Activated CD4-positive, alpha-beta T cell treated with anti-CD3 and anti-CD28 coated beads, Interleukin-2, amount 10 ng/mL, durations not matched to agents 24 days and 14 days (primary cell): ENCODE results near the gene CCDC107. TPM values are rescaled to one million over a fixed set of nuclear protein-coding genes. Genes with fewer than 3 reads are reported as not detected.

Experiments used
- DNase-seq: peaks from one replicate; pipeline ENCODE4 v3.0.0; 2022
- H3K27ac Mint-ChIP-seq: one replicate; pipeline ENCODE4 v1.8.0; 2022; ENCODE audit warnings: mild to moderate bottlenecking, mixed read lengths
- H3K27me3 Mint-ChIP-seq: one replicate; pipeline ENCODE4 v1.8.0; 2022; ENCODE audit warnings: mixed read lengths
- H3K36me3 Mint-ChIP-seq: one replicate; pipeline ENCODE4 v1.8.0; 2022; ENCODE audit warnings: low read depth, mild to moderate bottlenecking, mixed read lengths
- H3K4me1 Mint-ChIP-seq: one replicate; pipeline ENCODE4 v1.8.0; 2021; ENCODE audit warnings: mixed read lengths
- H3K4me3 Mint-ChIP-seq: one replicate; pipeline ENCODE4 v1.8.0; 2022; ENCODE audit warnings: mild to moderate bottlenecking, moderate library complexity, mixed read lengths
- H3K9me3 Mint-ChIP-seq: one replicate; pipeline ENCODE4 v1.8.0; 2021; ENCODE audit warnings: mixed read lengths
- intact Hi-C: fragments of 100-400 bp; cut with micrococcal nuclease; formaldehyde crosslinking; loops from one replicate; pipeline ENCODE4 v1.15.1; 2023
- total RNA-seq: library from RNA; stranded (reverse); gene quantifications from 2 replicates; pipeline ENCODE4 v1.2.3, GENCODE V29; 2022

The CCDC107 gene
- total RNA-seq, 1 donor from 2014 or later, result 21.8 TPM

DNA sequence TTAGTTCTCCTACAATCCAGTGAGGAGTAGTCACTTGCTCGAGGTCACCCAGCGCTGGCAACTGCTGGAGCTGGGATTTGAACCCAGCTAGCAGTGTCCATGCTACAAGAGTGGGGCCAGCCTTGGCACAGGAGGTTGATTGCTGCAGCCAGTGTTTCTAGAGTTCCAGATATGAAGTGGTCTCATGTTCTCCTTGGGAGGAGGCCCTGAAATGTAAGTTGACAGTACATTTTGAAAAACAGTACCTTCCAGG is 802 bp downstream of the CCDC107 start:
- Mint-ChIP-seq H3K9me3 (peaks cover 4% of the 10 kb centered on the region), H3K27me3 (peaks cover 7% of the 10 kb centered on the region), H3K36me3 (peaks cover 35% of the 10 kb centered on the region), H3K4me1 (peaks cover 68% of the 10 kb centered on the region), H3K27ac (peak overlapping the region; percentile 99), H3K4me3 (peak overlapping the region; percentile 92)
- no peak for DNase-seq
- intact Hi-C loops, result loop anchor here (1.0 to 5.0 kb wide), 3 partner anchors 32 to 153 kb away; partner anchors contain the start of genes CREB3, SPAG8 and TLN1

DNA sequence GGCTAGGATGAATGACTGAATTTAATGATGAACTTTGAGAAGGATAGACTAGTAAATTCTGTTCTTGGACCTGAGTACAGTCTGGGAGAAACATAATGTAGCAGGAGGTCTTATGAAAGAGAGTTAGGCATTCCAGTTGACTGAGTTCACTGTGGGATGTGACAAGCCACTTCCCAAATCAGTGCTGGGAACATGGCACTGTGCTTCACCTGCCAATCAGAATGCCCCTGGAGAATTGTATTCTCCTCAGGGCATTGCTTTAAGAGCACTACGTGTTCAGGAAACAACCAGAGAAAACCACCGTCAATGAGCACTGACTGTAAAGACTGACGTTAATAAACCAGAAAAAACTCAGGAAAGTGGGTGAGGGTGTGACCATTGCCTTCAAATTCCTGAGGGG is 1.2 kb downstream of the CCDC107 start:
- peaks cover 35% of the 10 kb centered on the region for H3K36me3 Mint-ChIP-seq
- peaks cover 72% of the 10 kb centered on the region for H3K4me1 Mint-ChIP-seq
- peak overlapping the region; percentile 99 for H3K27ac Mint-ChIP-seq
- H3K4me3 Mint-ChIP-seq, result peak overlapping the region; percentile 92
- no peak for DNase-seq
- H3K27me3 Mint-ChIP-seq, result peaks cover 7% of the 10 kb centered on the region
- intact Hi-C loops, result loop anchor here (2.0 to 5.0 kb wide), 2 partner anchors 31 to 153 kb away; partner anchors contain the start of gene SPAG8
- H3K9me3 Mint-ChIP-seq, result peaks cover 4% of the 10 kb centered on the region

DNA sequence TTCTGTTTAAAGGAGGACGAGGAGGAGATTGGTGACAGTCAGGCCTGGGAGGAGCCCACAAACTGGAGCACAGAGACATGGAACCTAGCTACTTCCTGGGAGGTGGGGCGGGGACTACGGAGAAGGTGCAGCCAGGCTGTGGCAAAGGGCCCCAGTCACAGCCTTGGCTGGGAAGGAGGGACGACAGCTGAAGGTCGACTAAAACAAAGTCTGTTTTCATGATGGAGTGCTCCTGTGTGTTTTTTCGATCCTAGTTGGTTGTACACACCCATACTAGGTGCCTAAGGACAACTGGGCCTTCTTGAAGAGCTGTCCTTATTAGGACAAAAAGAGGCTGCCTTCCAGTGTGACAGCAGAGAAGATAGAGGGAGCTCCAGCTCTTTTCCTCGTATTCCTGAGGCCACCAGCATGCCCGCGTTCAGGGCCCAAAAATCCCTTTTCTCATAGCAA is 2.9 kb downstream of the CCDC107 start:
- peaks cover 77% of the 10 kb centered on the region for H3K4me1 Mint-ChIP-seq
- no peak for DNase-seq
- H3K36me3 Mint-ChIP-seq, result peaks cover 35% of the 10 kb centered on the region
- peaks cover 4% of the 10 kb centered on the region for H3K9me3 Mint-ChIP-seq
- no peak overlapping the region for H3K27ac Mint-ChIP-seq
- peak overlapping the region; percentile 28 for H3K4me3 Mint-ChIP-seq
- H3K27me3 Mint-ChIP-seq, result peaks cover 7% of the 10 kb centered on the region
- intact Hi-C loops, result no loop called here

DNA sequence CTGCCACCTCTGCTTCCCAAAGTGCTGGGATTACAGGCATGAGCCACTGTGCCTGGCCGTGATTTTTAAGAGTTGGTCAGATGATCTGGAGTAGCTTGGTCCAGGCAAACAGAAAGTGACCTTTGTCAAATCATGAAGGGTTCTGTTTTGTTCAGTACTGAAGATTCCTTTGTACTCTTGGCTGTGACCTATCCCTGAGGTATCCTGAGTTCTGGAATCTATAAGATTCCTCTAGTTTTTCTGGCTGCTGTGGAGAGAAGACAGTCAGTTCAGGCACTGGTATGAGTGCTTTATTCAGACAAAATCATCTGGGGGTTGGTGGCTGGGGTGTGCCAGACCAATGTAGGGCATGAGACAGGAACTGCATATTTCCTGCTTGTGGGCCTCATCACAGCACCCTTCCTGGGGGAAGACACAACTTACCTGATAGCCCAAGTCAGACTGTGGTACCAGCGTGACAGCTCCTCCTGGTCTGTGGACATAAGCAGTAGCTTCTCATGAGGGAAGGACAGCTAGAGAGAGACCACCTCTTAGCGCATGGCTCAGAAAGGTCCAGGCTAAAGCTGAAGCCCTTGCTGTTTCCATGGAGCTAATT is 3.8 kb downstream of the CCDC107 start:
- peaks cover 76% of the 10 kb centered on the region for H3K4me1 Mint-ChIP-seq
- H3K36me3 Mint-ChIP-seq, result peaks cover 35% of the 10 kb centered on the region
- H3K27ac Mint-ChIP-seq, result peak overlapping the region; percentile 68
- peaks cover 7% of the 10 kb centered on the region for H3K27me3 Mint-ChIP-seq
- DNase-seq, result peak; percentile 72
- intact Hi-C loops, result no loop called here
- peaks cover 4% of the 10 kb centered on the region for H3K9me3 Mint-ChIP-seq
- H3K4me3 Mint-ChIP-seq, result peak overlapping the region; percentile 52

DNA sequence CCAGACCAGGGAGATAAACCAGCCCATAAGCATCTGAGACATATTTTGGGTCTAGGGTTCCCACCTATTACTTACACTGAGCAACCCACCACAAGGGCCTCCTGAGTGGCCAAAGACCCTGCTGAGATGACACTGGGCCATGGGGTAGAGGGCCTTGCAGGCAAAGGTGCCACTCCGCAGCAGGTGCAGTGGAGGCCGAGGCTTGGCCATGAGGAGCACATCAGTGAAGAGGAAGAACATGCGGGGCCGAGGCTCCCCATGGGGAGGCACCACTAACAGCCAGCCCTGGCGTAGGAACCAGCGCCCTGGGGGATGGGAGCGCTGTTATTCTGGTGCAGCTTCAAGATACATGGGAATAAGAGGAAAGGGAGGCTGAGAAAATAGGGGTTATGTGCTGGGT is 4.3 kb downstream of the CCDC107 start:
- H3K36me3 Mint-ChIP-seq, result peaks cover 35% of the 10 kb centered on the region
- peaks cover 70% of the 10 kb centered on the region for H3K4me1 Mint-ChIP-seq
- peaks cover 5% of the 10 kb centered on the region for H3K9me3 Mint-ChIP-seq
- peaks cover 4% of the 10 kb centered on the region for H3K27me3 Mint-ChIP-seq
- no peak for DNase-seq
- H3K4me3 Mint-ChIP-seq, result peak overlapping the region; percentile 52
- intact Hi-C loops, result no loop called here
- H3K27ac Mint-ChIP-seq, result peak overlapping the region; percentile 68

DNA sequence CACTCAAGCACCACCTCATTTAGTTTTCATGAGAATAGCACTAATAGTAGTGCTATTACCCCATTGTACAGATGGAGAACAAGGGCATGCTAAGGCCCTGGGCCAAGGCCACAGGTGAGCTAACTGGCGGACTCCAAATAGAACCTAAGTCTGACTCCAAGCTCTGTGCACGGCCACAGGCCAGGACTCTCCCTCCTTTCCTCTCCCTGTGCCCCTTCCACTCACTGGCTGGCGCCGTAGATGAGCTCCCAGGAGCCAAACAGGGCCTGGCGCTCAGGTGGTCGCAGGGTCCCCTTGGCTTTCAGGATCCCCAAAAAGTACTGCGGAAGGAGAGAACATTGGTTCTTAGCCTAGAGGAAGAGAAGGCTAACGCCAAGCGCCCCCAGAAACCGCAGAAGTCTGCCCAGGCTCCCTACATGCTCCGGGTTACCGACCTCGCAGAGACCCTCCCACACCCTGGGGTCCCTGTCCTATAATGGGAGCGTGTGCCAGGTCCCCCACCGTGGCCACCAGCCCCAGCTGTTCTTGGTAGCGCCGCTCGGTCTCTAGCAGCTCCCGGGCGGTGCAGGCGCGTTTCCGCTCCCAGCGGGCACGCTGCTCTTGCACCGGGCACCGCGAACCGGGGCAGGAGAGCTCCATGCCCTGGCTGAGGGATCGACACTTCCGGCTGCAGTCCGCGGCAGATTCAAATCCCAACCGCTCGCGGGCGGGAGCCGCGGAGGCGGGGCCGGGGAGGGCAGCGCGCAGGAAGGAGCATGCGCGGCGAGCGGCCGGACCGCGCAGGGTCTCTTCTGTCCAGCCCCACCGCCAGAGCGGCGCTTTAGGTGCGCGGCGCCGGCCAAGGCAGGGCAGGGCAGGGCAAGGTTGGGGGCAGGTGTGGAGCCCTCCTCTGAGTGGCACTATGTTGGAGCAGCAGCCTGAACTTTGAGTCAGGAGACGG is 6.7 kb downstream of the CCDC107 start, which contains the start of gene ARHGEF39:
Gene ARHGEF39, minus strand, starts transcription at position 665 of the 940 bp plus-strand sequence. Its CDS starts 26 bp downstream, at position 639.
- Mint-ChIP-seq H3K27ac (peak within 1 kb of the TSS; percentile 85), H3K4me3 (peak within 1 kb of the TSS; percentile 94), H3K9me3 (peaks cover 13% of the 10 kb centered on the region), H3K4me1 (peaks cover 55% of the 10 kb centered on the region), H3K27me3 (no peaks in the 10 kb centered on the region), H3K36me3 (peaks cover 24% of the 10 kb centered on the region)
- peak; percentile 95 for DNase-seq
- intact Hi-C loops, result no loop called here

DNA sequence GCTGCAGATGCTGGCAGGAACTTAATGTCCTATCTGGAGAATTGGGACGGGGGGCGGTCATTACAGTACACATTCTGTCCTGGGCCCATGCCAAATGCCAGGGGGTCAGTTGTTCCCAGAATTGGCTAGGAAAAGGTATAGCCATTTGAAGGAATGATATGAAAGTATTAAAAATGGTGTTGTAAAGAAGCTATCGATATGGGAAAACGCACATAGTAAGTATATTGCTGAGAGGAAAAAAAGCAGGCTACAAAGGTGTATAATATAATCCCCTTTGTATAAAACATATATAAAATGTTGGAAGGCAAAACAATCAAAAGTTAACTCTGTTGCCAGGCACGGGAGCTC is 7.4 kb downstream of the CCDC107 start:
- Mint-ChIP-seq H3K27me3 (peaks cover 1% of the 10 kb centered on the region), H3K9me3 (peaks cover 13% of the 10 kb centered on the region), H3K36me3 (peaks cover 18% of the 10 kb centered on the region), H3K4me3 (peak overlapping the region; percentile 94), H3K27ac (peak overlapping the region; percentile 85), H3K4me1 (peaks cover 49% of the 10 kb centered on the region)
- intact Hi-C loops, result no loop called here
- no peak for DNase-seq

DNA sequence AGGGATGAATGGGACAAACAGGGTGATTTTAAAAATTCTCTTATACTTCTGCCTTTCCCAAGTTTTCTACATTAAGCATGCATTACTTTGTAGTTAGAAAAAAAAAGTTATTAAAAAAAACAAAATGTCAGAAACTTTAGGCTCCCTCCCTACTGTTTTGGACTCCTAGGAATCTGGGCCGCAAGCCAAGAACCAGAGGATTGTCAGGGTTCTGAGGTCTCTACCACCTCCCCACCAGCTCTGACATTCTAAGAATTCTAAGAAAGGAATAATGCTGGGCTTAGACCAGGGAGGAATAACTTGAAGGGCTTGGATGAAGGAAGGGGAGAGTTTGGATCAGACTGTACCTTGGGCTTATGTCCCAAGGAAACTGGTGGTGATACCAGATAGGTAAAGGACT is 8.0 kb downstream of the CCDC107 start:
- H3K9me3 Mint-ChIP-seq, result peaks cover 13% of the 10 kb centered on the region

DNA sequence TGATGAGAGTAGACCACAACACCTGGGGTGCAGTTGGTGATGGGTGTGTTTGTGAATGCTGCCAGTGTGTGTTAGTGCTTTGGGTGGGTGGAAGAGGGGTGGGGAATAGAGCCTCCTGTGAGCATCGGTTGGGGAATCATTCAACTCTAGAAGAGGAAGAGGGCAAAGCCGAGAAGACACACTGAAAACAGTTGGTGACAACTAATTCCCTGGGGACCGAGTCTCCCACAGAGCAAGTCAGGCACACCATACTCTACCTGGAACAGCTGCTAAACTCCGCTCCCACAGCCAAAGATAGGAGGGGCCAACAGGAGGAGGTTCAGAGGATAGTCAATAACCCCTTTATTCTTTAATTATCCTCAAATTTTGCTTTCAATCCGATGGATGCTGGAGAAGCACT is 8.5 kb downstream of the CCDC107 start:
- no peak overlapping the region for H3K4me3 Mint-ChIP-seq
- peaks cover 40% of the 10 kb centered on the region for H3K4me1 Mint-ChIP-seq
- peaks cover 10% of the 10 kb centered on the region for H3K36me3 Mint-ChIP-seq
- DNase-seq, result no peak
- H3K9me3 Mint-ChIP-seq, result peaks cover 13% of the 10 kb centered on the region
- H3K27ac Mint-ChIP-seq, result no peak overlapping the region
- intact Hi-C loops, result no loop called here
- H3K27me3 Mint-ChIP-seq, result peaks cover 2% of the 10 kb centered on the region

More for the DNA sequence above, 8.0 kb downstream of the CCDC107 start:
- intact Hi-C loops, result no loop called here
- Mint-ChIP-seq H3K4me1 (peaks cover 43% of the 10 kb centered on the region), H3K27ac (peak overlapping the region; percentile 15), H3K36me3 (peaks cover 12% of the 10 kb centered on the region), H3K4me3 (peak overlapping the region; percentile 94), H3K27me3 (peaks cover 2% of the 10 kb centered on the region)
- DNase-seq, result no peak

DNA sequence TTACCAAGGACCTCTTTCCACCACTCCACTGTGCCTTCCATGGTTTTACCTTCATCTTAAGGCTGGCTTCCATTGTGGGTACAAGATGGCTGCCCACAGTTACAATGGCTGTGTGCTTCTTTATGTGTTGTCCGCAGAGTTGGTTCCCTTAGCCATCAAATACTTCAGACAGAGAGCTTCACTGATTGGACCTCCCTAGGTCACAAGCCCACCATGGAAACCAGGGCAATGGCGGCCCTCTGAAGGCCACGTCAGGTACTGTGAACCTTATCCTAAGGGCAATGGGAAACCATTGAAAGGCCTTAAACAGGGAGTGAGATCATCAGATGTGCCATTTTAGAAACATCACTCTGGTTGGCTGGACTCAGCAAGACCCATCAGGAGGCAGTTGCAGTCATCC is 9.8 kb downstream of the CCDC107 start:
- no peaks in the 10 kb centered on the region for H3K36me3 Mint-ChIP-seq
- intact Hi-C loops, result no loop called here
- peaks cover 13% of the 10 kb centered on the region for H3K9me3 Mint-ChIP-seq
- peaks cover 7% of the 10 kb centered on the region for H3K27me3 Mint-ChIP-seq
- H3K4me1 Mint-ChIP-seq, result peaks cover 28% of the 10 kb centered on the region
- no peak overlapping the region for H3K4me3 Mint-ChIP-seq
- DNase-seq, result no peak
- H3K27ac Mint-ChIP-seq, result no peak overlapping the region

DNA sequence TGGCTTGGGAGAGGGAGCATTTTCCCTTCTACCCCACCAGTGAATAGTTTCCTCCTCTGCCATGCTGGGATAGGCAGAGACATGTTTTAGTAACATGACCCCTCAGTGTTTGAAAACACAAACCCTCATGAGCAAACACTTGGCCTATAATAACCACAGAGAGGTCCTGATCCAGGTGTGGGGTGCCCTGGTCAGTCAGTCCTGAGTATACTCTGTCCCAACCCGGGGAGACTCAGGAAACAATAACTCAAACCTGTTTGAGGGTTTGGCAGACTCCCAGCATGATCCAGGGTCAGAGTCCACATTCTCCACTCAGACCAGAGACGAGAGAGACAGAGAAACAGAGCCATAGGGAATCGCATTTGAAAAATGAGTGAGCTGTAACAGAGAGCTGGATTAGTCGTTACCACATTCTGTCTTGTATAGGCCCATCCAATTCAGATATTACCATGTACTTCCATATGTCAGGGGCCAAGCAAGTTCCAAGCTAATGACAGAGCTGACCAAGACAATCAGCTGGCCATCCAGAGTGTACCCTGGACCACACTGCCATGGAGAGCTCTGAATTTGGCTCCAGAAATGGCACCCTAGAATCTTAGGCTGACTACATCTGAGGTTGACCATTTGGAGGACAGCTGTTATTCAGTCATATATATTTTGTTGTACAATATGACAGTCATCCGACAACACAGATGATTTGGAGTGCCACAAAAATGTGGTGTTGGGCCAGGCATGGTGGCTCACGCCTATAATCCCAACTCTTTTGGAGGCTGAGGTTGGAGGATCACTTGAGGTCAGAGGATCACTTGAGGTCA is 11.4 kb downstream of the CCDC107 start:
- Mint-ChIP-seq H3K27me3 (peaks cover 18% of the 10 kb centered on the region), H3K4me1 (peaks cover 14% of the 10 kb centered on the region), H3K9me3 (peaks cover 13% of the 10 kb centered on the region), H3K4me3 (no peak overlapping the region), H3K27ac (no peak overlapping the region), H3K36me3 (no peaks in the 10 kb centered on the region)
- intact Hi-C loops, result no loop called here
- no peak for DNase-seq

DNA sequence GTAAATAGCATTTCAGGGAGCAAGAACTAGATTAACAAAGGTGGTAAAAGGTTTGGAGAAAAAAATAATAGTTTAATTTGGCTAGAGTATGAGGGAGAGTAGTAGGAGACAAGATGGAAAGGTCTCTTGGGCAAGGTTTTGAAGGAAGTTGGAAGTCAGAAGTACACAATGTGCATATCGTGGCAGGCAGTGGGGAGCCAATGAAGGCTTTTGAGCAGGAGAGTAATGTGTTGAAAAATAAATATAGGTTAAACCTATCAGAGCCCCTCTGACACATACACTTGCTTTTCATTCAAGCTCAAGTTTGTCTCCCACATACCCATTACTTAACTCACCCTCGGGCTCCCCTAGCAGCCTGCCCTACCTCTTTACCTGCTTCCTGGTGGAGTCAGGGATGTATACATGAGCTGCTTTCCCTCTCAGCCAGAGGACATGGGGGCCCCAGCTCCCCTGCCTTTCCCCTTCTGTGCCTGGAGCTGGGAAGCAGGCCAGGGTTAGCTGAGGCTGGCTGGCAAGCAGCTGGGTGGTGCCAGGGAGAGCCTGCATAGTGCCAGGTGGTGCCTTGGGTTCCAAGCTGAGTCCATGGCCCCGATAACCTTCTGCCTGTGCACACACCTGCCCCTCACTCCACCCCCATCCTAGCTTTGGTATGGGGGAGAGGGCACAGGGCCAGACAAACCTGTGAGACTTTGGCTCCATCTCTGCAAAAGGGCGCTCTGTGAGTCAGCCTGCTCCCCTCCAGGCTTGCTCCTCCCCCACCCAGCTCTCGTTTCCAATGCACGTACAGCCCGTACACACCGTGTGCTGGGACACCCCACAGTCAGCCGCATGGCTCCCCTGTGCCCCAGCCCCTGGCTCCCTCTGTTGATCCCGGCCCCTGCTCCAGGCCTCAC is 15.3 kb downstream of the CCDC107 start, which contains the start of gene CA9:
Gene CA9, plus strand, starts transcription at position 797 of the 893 bp plus-strand sequence. Its CDS starts 32 bp downstream, at position 829.
- DNase-seq, result no peak
- Mint-ChIP-seq H3K36me3 (no peaks in the 10 kb centered on the region), H3K4me3 (peak within 1 kb of the TSS; percentile 5), H3K27me3 (peaks cover 33% of the 10 kb centered on the region), H3K9me3 (peaks cover 4% of the 10 kb centered on the region), H3K27ac (no peak within 1 kb of the TSS), H3K4me1 (peaks cover 6% of the 10 kb centered on the region)
- intact Hi-C loops, result no loop called here

DNA sequence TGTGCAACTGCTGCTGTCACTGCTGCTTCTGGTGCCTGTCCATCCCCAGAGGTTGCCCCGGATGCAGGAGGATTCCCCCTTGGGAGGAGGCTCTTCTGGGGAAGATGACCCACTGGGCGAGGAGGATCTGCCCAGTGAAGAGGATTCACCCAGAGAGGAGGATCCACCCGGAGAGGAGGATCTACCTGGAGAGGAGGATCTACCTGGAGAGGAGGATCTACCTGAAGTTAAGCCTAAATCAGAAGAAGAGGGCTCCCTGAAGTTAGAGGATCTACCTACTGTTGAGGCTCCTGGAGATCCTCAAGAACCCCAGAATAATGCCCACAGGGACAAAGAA is 15.9 kb downstream of the CCDC107 start:
- Mint-ChIP-seq H3K4me3 (no peak overlapping the region), H3K9me3 (no peaks in the 10 kb centered on the region), H3K27ac (no peak overlapping the region), H3K36me3 (no peaks in the 10 kb centered on the region), H3K27me3 (peaks cover 33% of the 10 kb centered on the region), H3K4me1 (peaks cover 6% of the 10 kb centered on the region)
- intact Hi-C loops, result no loop called here
- no peak for DNase-seq
